HG03045 (cell line): Measurements from ENCODE around the gene PRSS56.

Experiments
- ATAC-seq: cut with Tn5 transposase; IDR thresholded peaks from one replicate; pipeline ENCODE4 v1.9.1; 2021; ENCODE audit warnings: mild to moderate bottlenecking, moderate library complexity; ENCODE audit not compliant: unreplicated experiment

PRSS56 gene

GRCh38 chr2:232501794-232502390 lies 18.3 kb upstream of the PRSS56 start:
- no peak for ATAC-seq

GRCh38 chr2:232502511-232502910 lies 17.7 kb upstream of the PRSS56 start:
- no peak for ATAC-seq

- ATAC-seq: no peak
These were observed 17.0 kb upstream of the PRSS56 start for GRCh38 chr2:232502911-232503808.

GRCh38 chr2:232503809-232504323 lies 16.3 kb upstream of the PRSS56 start:
- ATAC-seq: no peak

- no peak for ATAC-seq
These were observed 15.8 kb upstream of the PRSS56 start for GRCh38 chr2:232504438-232504837.

- no peak for ATAC-seq
These were observed 14.3 kb upstream of the PRSS56 start for GRCh38 chr2:232505856-232506255.

GRCh38 chr2:232506709-232507108 lies 13.5 kb upstream of the PRSS56 start:
- ATAC-seq: no peak

GRCh38 chr2:232508251-232508650 lies 11.9 kb upstream of the PRSS56 start:
- ATAC-seq: no peak

- no peak for ATAC-seq
These were observed 8.8 kb upstream of the PRSS56 start for GRCh38 chr2:232511336-232511890.

- ATAC-seq: no peak
These were observed 7.6 kb upstream of the PRSS56 start for GRCh38 chr2:232512602-232513001.

- no peak for ATAC-seq
These were observed 6.8 kb upstream of the PRSS56 start for GRCh38 chr2:232513353-232513752.

GRCh38 chr2:232515639-232516038 lies 4.5 kb upstream of the PRSS56 start:
- no peak for ATAC-seq

- ATAC-seq: no peak
These were observed 3.6 kb upstream of the PRSS56 start for GRCh38 chr2:232516551-232516950.

GRCh38 chr2:232518844-232519243 lies 1.3 kb upstream of the PRSS56 start:
- ATAC-seq: no peak

GRCh38 chr2:232520489-232520888 lies 301 bp downstream of the PRSS56 start:
- no peak for ATAC-seq

- ATAC-seq: no peak
These were observed 910 bp downstream of the PRSS56 start for GRCh38 chr2:232521098-232521497.

GRCh38 chr2:232521959-232522622 lies 1.9 kb downstream of the PRSS56 start:
- ATAC-seq: no peak

GRCh38 chr2:232522623-232523401 lies 2.6 kb downstream of the PRSS56 start:
- no peak for ATAC-seq

GRCh38 chr2:232523402-232523681 lies 3.2 kb downstream of the PRSS56 start:
- ATAC-seq: no peak

- no peak for ATAC-seq
These were observed 3.8 kb downstream of the PRSS56 start for GRCh38 chr2:232523682-232524597.
